ENCODE data around the gene LYPLAL1.

The LYPLAL1 gene

DNA sequence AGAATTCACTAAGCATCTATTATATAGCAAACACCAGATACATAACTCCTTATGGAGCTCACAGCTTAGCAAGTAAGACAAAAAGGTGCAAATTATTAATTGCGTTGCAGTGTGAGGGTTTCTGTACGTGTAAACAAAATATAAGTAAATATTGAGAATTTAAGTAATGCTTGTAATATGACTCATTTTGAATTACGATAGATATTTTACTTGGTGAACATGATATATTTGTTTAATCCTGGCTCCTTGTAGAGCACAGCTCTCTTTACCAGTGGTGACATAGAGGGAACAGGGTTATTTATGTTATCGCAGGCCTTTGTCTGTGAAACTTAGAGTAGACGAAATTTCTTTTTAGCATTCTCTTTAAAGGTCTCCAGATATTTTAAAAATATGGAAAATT is 36.4 kb downstream of the LYPLAL1 start:
- no peak overlapping the region for H3K27ac ChIP-seq
- no peak for TF ChIP-seq ZFX (IDR thresholded peaks at IDR 0.05; ENCODE audit: borderline replicate concordance)
- TF ChIP-seq CTCF (IDR thresholded peaks at IDR 0.05) = no peak

DNA sequence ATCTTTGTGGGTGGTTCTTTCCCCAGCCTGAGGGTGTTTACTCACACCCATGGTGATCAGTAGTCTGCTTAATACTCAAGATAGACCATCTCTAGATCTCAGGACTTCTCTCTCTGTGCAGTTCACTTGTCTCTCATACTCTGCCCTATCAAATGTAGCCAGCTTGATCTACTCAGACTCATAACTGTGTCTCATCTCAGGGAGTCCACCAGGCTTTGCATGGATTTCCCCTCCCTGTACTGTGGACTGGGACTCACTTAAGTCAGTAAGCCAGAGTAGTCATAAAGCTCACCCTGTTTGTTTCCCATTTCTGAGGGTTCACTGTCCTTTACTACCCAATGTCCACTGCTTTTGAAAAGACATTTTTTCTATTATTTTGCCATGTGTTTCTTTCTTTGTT is 41.8 kb downstream of the LYPLAL1 start:
- TF ChIP-seq ZFX (IDR thresholded peaks at IDR 0.05; ENCODE audit: borderline replicate concordance) (no peak), CTCF (IDR thresholded peaks at IDR 0.05) (no peak)

GRCh38 chr1:219220945-219221344 is 47.3 kb downstream of the LYPLAL1 start:
- no peak overlapping the region for H3K27ac ChIP-seq
- TF ChIP-seq CTCF (IDR thresholded peaks at IDR 0.05) = no peak
- no peak for TF ChIP-seq ZFX (IDR thresholded peaks at IDR 0.05; ENCODE audit: borderline replicate concordance)

More for the DNA sequence above, 41.8 kb downstream of the LYPLAL1 start:
- no peak overlapping the region for H3K27ac ChIP-seq

- TF ChIP-seq CTCF (IDR thresholded peaks at IDR 0.05) = no peak
- no peak for TF ChIP-seq ZFX (IDR thresholded peaks at IDR 0.05; ENCODE audit: borderline replicate concordance)
- H3K27ac ChIP-seq = no peak overlapping the region
These were observed 49.8 kb downstream of the LYPLAL1 start for GRCh38 chr1:219223496-219223895.

- no peak overlapping the region for H3K27ac ChIP-seq
- TF ChIP-seq CTCF (IDR thresholded peaks at IDR 0.05) = no peak
- no peak for TF ChIP-seq ZFX (IDR thresholded peaks at IDR 0.05; ENCODE audit: borderline replicate concordance)
These were observed 52.5 kb downstream of the LYPLAL1 start for GRCh38 chr1:219226196-219226595.

GRCh38 chr1:219227360-219228057 is 53.8 kb downstream of the LYPLAL1 start:
- TF ChIP-seq CTCF (IDR thresholded peaks at IDR 0.05) = no peak
- TF ChIP-seq ZFX (IDR thresholded peaks at IDR 0.05; ENCODE audit: borderline replicate concordance) = no peak
- H3K27ac ChIP-seq = no peak overlapping the region

GRCh38 chr1:219228058-219228419 is 54.4 kb downstream of the LYPLAL1 start:
- TF ChIP-seq CTCF (IDR thresholded peaks at IDR 0.05) (no peak), ZFX (IDR thresholded peaks at IDR 0.05; ENCODE audit: borderline replicate concordance) (no peak)
- H3K27ac ChIP-seq = no peak overlapping the region

Measured in 22Rv1 (cell line).